ENCODE measurements around the gene LRCH3.

Gene LRCH3

DNA sequence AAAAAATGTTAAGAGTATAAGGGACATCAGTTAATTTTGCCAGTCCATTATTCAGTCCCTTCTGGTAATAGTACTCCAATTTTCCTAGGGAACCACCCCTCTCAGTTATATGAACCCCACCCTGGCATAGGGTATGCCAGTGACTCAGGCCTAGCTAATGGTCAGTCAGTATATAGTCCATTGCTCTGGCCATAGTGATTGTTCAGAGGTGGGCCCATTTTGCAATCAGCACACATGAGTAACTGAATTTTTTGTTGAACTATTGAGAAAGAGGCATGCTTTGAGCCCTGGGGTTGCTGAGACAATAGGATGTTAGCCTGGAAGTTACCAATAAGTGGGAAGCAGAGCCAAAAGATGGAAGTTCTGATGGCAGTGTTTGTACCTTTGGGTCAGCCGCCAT is 4.1 kb downstream of the LRCH3 start:
- no peak overlapping the region for H3K4me3 ChIP-seq (ENCODE audit: low read depth, low read length)
- DNase-seq (ENCODE audit: low read depth), result peak; percentile 23
- TF ChIP-seq MYC (IDR thresholded peaks at IDR 0.05; ENCODE audit: low read depth, low read length) (no peak), POLR2A (IDR thresholded peaks at IDR 0.05; ENCODE audit: extremely low read depth, insufficient read length) (no peak)
- TF ChIP-seq, protein P1, sequence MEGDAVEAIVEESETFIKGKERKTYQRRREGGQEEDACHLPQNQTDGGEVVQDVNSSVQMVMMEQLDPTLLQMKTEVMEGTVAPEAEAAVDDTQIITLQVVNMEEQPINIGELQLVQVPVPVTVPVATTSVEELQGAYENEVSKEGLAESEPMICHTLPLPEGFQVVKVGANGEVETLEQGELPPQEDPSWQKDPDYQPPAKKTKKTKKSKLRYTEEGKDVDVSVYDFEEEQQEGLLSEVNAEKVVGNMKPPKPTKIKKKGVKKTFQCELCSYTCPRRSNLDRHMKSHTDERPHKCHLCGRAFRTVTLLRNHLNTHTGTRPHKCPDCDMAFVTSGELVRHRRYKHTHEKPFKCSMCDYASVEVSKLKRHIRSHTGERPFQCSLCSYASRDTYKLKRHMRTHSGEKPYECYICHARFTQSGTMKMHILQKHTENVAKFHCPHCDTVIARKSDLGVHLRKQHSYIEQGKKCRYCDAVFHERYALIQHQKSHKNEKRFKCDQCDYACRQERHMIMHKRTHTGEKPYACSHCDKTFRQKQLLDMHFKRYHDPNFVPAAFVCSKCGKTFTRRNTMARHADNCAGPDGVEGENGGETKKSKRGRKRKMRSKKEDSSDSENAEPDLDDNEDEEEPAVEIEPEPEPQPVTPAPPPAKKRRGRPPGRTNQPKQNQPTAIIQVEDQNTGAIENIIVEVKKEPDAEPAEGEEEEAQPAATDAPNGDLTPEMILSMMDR (IDR thresholded peaks at IDR 0.05; ENCODE audit: low read depth, low read length), result no peak
- TF ChIP-seq, protein P2, sequence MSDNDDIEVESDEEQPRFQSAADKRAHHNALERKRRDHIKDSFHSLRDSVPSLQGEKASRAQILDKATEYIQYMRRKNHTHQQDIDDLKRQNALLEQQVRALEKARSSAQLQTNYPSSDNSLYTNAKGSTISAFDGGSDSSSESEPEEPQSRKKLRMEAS (IDR thresholded peaks at IDR 0.05; ENCODE audit: low read depth, low read length), result no peak

DNA sequence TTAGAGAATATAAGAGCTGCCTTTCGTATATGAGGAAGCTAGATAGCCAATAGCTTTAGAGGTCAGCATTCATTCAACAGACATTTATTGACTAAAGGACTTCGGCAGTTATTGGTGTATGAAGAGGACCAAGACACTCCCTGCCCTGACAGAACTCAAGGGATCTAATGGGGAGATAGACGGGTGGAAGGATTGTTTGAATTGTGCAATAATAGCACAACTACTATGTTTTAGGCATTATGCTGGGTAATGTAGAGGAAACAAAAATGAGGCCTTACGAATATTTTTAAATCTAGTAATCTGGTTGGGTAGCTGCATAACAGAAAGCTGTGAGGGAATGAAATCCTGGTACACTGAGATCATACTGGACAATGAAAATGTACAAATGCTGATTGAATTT is 5.0 kb downstream of the LRCH3 start:
- TF ChIP-seq MYC (IDR thresholded peaks at IDR 0.05; ENCODE audit: low read depth, low read length), result no peak
- TF ChIP-seq, protein P2 (IDR thresholded peaks at IDR 0.05; ENCODE audit: low read depth, low read length), result no peak
- DNase-seq (ENCODE audit: low read depth), result no peak

DNA sequence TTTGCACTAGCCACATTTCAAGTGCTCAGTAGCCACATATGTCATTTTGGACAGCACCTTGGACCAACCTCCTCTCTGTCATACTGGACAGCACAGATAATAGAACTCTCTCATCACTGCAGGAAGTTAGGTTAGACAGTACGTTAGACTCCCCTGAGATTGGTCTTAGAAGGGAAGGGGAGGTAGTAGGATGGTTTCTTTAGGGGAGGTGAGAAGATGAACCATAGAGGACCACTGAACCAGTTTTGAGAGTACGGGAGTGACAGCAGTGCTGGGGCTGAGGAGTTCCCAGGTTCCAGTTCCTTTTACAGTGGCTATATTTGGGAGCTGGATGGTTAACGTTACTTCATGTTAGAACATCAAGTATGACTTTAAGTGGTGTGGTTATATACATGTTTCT is 7.8 kb downstream of the LRCH3 start:
- no peak for DNase-seq (ENCODE audit: low read depth)
- TF ChIP-seq POLR2A (IDR thresholded peaks at IDR 0.05; ENCODE audit: extremely low read depth, insufficient read length), result no peak
- TF ChIP-seq, protein P2 (IDR thresholded peaks at IDR 0.05; ENCODE audit: low read depth, low read length), result no peak
- TF ChIP-seq, protein P1 (IDR thresholded peaks at IDR 0.05; ENCODE audit: low read depth, low read length), result no peak
- TF ChIP-seq MYC (IDR thresholded peaks at IDR 0.05; ENCODE audit: low read depth, low read length), result no peak
- H3K4me3 ChIP-seq (ENCODE audit: low read depth, low read length), result no peak overlapping the region

More for the DNA sequence above, 5.0 kb downstream of the LRCH3 start:
- H3K4me3 ChIP-seq (ENCODE audit: low read depth, low read length), result no peak overlapping the region

DNA sequence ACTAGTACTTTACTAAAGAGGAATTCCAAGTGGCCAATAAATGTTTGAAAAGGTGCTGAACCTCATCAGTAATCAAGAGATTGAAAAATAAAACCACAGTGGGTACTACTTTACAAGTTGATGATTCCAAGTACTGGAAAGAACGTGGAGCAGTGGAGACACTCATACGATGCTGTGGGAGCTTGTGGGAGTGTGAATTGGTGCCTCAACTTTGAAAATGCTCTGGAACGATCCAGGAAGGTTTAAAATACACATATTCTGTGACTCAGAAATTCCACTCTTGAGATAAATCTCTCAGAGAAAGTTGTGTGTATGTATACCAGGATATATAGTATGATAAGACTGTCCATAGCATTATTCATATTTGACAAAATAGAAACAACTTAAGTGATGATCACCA is 9.3 kb downstream of the LRCH3 start:
- H3K4me3 ChIP-seq (ENCODE audit: low read depth, low read length), result no peak overlapping the region
- no peak for DNase-seq (ENCODE audit: low read depth)
- no peak for TF ChIP-seq MYC (IDR thresholded peaks at IDR 0.05; ENCODE audit: low read depth, low read length)
- TF ChIP-seq, protein P1 (IDR thresholded peaks at IDR 0.05; ENCODE audit: low read depth, low read length), result no peak
- TF ChIP-seq POLR2A (IDR thresholded peaks at IDR 0.05; ENCODE audit: extremely low read depth, insufficient read length), result no peak
- TF ChIP-seq, protein P2 (IDR thresholded peaks at IDR 0.05; ENCODE audit: low read depth, low read length), result no peak

DNA sequence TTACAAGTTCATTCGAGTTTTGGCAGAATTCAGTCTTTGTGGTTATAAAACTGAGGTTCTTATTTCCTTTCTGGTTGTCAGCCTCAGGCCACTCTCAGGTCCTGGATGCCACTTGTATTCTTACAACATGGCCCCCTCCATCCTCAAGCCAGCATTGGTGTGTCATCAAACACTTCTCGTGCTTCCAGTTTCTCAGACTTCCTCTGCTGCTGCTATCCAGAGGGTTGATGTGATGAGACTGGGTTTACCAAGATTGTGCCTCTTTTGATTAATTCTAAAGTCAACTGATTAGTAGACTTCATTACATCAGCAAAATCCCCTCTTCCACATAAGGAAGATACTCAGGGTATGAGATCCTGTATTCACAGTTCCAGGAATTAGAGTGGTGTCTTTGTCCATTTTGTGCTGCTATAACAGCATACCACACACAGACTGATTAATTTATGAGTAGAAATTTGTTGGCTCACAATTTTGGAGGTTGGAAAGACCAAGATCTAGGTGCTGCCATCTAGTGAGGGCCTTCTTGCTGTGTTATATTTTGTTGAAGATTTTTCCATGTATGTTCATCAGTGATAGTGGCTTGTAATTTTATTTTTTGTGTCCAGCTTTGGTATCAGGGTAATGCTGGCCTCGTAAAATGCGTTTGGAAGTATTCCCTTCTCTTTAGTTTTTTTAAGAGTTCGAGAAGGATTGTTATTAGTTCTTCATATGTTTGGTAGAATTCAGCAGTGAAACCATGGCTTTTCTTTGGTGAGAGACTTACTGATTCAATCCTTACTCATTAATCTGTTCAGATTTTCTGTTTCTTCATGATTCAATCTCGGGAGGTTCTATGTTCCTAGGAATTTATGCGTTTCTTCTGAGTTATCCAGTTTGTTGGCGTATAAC is 11.1 kb downstream of the LRCH3 start:
- DNase-seq (ENCODE audit: low read depth), result peak; percentile 49
- TF ChIP-seq, protein P1 (IDR thresholded peaks at IDR 0.05; ENCODE audit: low read depth, low read length), result peak; percentile 44
- TF ChIP-seq POLR2A (IDR thresholded peaks at IDR 0.05; ENCODE audit: extremely low read depth, insufficient read length), result no peak
- H3K4me3 ChIP-seq (ENCODE audit: low read depth, low read length), result no peak overlapping the region

DNA sequence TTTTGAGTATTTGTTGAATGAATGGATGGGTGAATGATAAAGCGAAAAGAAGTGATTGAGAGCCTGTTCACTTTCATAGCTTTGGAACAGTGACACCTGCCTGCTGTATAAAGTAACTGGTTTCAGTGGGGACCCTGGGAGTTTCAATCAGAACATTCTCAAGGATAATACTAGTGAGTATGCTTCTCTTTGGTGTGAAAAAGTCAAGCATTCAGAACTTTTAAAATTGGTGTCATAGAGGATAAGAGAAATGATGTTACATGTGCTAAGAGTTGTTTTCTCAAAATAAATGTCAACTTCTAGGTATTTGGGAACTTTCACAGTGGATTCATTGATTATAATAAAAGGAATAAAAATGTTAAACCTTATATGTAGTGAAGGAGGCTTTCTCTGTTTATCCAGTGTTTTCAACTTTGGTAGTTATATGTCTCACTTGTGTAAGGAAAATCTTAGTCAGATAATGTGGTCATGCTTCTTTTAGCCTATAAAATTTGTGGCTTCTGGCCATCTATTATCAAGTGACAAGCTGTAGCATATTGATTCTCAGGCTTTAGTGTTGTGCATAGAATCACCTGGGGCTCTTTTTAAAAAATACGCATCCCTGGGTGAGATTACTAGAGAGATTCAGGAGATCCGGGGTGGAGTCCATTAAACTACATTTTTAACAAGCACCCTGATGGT is 11.9 kb downstream of the LRCH3 start:
- TF ChIP-seq, protein P2 (IDR thresholded peaks at IDR 0.05; ENCODE audit: low read depth, low read length), result no peak
- TF ChIP-seq POLR2A (IDR thresholded peaks at IDR 0.05; ENCODE audit: extremely low read depth, insufficient read length) (no peak), MYC (IDR thresholded peaks at IDR 0.05; ENCODE audit: low read depth, low read length) (no peak)
- TF ChIP-seq, protein P1 (IDR thresholded peaks at IDR 0.05; ENCODE audit: low read depth, low read length), result no peak
- H3K4me3 ChIP-seq (ENCODE audit: low read depth, low read length), result no peak overlapping the region
- no peak for DNase-seq (ENCODE audit: low read depth)
